NCI-H187 treated with DMSO at 0.1 percent for 48 hours (cell line): ENCODE measurements around the gene CFL1.

Experiments
- DNase-seq: peaks from one replicate; lab custom pipeline; 2025; lab: John Stamatoyannopoulos, UW

CFL1 gene

DNA sequence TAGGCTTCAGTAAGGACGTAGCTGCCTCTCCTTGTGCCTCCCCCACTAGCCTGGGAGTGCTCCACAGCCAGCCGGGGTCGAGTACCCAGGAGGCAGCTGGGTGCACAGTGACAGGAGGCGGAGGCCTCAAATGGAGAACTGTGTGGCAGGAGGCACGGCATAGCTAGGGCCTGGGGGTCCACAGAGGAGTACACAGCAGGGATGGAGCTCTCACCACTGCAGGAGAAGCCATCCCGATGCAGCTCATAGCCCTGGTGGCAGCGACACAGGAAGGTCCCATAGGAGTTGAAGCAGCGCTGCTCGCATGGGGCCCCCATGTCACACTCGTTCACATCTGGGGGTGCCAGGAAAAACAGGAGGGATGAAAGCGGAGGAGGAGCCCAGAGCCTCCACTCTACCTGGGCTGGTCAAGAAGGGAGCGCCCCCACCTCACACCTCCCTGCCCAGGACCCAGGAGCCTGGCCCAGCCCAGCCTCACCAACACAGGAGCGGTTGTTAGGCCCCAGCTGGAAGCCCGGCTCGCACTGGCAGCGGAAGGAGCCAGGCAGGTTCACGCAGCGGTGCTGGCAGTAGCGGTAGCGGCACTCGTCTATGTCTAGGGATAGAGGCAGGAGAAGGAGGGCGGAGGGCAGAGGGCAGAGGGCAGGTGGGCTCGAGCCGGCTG is 11.8 kb upstream of the CFL1 start:
- DNase-seq, result no peak

DNA sequence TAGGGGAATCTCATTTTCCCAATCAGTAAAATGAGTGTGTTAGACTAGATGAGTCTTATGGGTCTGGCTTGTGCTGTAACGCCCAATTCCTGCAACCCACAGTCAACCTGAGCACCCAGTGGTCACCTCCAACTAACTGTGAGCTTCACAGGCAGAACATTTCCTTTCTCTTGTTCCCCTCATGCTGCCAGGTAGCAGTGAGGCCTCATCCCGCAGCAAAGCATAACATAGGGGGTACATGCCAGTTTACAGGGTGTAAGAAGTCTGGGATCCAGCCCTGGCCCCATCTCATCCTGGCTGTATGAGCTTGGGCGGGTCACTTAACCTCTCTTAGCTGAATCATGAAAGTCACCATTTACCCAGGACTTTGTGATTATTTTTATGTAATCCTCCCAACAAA is 10.9 kb upstream of the CFL1 start:
- DNase-seq, result no peak

DNA sequence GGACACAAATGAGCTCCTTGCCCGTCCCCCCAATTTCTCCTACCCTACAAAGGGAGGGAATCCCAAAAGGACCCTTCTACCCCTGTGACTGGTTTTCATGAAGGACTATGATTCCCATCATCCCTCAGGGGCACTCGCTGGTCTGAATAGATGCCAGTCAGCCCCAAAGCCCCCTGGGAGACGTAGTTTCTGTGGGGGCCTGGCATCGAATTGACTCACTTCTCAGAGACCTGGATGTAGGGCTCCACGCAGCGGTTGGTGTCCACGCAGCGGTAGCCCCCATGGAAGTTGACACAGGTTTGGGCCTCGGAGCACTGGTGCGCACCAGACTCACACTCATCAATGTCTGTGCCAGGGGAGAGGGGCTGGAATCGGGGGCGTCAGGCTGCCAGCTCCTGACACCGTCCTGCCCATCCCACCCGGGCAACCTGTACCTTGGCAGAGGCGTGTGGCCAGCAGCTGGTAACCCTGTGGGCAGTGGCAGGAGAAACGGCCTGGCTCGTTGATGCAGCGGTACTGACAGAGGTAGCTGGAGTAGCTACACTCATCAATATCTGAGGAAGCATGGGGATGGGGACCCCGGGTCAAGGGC is 10.2 kb upstream of the CFL1 start:
- no peak for DNase-seq

DNA sequence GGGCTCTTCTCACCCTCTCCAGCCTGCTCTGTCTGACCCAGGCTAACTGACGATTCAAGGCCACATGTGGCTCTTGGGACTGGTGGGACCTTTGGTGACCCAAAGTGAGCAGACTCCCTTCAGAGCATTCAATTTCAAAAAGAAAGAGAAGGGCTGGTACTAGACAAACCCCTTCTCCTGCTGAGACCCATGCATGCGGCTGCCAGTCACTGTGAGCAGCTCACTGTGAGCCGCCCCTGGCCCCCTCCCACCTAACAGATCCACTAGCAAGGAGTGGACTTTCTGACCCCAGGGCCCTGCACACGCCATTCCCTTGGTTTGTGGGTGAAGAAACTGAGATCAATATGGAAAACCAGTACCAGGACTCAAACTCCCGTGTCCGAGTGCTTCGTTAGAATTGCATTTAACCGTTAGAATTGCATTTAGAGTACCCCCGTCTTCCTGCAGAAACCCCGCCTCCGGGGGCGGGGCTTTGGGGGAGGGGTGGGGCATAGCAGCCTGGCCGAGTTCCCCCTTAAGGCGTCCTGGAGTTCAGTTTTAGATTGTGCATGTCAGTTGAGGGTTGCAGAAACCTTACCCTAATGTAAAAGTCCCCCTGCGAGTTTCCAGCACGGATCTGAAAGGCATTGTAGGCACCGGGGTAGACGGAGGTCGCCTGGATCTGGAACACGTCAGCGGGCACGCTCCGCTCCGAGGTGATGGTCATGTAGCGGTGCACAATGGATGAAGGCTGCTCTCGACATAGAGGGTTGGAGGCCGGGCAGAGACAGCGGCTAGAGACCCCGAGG is 9.5 kb upstream of the CFL1 start:
- no peak for DNase-seq

DNA sequence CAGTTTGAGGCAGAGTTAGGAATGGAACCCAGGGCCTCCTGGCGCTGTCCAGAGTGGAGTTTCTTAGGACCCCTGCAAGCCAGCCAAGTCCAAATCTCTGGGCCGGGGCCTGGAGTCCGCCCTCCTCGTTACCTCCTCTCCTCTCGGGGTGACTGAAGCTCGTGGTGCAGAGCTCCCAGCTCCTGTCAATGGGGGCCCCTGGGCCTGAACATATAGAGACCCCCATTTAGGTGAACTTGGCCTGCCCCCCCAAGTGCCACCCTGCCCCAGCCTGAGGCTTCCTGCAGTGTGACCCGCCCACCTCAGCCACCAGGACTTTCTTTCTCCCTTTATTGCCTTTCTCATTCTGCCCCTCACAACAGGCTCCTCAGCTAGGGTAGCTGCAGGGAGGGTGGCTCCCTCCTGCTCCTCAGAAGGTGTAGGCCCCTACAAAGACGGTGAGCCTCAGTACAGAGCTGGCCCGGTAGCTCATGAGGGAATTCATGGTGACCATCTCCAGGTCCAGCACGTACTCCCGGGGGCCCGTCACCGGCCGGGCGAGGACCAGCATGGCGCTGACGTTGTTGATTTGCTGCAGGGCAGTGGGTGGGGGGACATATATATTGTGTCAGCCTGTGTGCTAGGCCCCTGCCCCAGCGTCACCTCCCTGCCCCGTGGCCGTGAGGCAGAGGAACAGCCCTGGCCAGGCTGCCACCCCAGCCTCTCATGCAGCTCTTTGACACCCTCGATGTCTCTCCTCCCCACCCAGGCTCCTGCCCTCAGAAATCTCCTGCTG is 8.7 kb upstream of the CFL1 start:
- no peak for DNase-seq

DNA sequence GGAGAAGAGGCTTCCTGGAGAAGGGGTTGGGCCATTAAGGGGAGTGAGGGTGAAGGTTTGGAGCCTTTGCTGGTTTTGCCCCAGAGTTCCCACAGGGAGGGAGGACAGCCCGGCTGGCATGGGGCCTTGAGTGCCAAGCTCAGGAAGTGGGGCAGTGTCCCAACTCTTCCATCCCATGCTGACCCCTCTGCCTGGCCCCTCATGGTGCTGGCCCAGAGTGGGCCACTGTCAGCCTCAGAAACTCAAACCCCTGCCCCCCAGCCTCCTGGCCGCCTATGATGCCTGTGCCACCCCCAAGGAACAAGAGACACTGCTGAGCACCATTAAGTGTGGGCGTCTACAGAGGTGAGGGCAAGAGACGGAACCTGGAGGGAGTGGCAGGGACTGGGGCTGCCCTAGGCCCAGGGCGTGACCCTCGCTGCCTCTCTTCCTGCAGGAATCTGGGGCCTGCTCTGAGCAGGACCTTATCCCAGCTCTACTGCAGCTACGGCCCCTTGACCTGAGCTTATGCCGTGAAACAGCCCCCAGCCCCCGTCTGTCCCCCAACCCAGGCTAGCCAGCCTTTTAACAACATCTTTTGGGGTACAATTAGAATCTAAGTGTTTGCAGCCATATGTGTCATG is 7.7 kb upstream of the CFL1 start:
- no peak for DNase-seq

DNA sequence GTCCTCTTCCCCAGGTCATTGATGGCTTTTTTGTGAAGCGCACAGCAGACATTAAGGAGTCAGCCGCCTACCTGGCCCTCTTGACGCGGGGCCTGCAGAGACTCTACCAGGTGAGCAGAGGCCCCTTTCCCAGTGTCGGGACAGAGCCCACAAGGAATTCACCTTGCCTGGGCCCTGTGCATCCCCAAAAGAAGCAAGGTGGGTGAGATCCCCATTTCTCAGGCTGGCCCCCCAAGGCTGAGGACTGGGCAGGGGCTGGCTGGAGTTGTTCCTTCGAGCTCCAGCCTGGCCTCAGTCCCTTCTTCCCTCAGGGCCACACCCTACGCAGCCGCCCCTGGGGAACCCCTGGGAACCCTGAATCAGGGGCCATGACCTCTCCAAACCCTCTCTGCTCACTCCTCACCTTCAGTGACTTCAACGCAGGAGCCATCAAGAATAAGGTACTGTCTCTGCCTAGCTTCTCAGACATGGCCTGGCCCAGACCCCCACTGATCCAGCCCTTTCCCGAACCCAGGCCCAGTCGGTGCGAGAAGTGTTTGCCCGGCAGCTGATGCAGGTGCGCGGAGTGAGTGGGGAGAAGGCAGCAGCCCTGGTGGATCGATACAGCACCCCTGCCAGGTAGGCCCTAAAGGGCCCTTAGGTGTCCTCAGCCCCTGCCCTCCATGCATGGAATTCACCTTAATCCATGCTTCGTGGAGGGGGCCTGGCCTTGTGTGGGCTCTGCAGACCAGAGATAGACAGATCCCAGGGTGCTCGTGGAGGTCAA is 6.9 kb upstream of the CFL1 start:
- no peak for DNase-seq

DNA sequence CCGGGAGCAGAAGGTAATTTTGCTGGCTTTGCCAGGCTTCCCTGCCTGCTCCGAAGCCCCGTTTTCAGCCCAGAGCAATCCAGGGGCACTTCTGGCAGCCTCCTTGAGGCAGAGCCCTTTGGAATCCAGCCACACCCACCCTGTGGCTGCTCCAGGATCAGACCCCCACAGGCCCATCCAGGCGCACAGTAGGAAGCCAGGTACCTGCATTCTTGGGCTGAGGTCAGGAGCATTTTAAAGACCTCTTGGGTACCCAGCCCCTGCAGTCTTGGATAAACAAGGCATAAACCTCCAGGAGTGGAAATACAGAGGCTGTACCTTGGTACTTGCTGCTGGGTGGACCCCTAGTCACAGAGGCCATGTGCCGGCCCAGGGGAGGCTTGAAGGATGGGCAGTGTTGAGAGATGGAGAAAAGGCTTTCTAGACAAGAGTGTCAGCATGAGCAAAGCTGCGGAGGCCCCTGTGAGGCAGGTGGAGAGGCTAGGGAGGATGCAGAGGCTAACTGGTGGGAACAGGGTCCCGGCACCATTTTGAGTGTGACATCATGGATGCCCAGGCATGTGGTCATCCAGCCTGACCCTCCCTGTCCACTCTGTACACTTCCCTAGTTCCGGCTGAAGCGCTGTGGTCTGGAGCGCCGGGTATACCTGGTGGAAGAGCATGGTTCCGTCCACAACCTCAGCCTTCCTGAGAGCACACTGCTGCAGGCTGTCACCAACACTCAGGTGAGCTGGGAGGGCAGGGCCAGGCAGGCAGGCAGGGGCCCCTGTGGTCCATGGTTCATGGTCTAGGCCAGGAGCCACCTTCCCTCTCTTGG is 6.1 kb upstream of the CFL1 start:
- no peak for DNase-seq

DNA sequence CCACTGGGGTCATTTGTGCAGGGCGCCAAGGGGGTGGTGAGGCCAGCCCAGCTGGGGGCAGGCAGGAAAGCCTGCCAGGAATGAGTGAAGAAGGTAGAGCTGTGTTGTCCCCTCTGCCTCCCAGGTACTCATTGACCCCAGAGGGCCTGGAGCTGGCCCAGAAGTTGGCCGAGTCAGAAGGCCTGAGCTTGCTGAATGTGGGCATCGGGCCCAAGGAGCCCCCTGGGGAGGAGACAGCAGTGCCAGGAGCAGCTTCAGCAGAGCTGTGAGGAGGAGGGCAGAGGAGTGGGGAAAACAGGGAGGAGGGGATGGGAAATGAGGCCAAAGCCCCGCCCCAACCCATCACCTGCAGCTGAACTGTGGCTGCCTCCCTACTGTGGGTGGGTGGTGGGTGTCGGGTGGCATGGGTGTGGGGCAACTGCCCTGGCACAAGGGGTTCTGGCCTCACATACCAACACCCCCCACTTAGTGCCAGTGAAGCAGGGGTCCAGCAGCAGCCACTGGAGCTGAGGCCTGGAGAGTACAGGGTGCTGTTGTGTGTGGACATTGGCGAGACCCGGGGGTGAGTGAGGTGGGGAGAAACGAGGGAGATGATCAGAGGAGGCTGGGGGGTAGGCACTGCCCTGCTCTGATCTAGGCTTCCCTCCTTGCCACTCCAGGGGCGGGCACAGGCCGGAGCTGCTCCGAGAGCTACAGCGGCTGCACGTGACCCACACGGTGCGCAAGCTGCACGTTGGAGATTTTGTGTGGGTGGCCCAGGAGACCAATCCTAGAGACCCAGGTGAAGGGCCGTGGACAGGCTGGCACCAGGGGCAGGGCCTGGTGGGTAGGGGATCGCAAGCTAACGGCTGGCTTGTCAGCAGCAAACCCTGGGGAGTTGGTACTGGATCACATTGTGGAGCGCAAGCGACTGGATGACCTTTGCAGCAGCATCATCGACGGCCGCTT is 5.2 kb upstream of the CFL1 start:
- DNase-seq, result no peak

DNA sequence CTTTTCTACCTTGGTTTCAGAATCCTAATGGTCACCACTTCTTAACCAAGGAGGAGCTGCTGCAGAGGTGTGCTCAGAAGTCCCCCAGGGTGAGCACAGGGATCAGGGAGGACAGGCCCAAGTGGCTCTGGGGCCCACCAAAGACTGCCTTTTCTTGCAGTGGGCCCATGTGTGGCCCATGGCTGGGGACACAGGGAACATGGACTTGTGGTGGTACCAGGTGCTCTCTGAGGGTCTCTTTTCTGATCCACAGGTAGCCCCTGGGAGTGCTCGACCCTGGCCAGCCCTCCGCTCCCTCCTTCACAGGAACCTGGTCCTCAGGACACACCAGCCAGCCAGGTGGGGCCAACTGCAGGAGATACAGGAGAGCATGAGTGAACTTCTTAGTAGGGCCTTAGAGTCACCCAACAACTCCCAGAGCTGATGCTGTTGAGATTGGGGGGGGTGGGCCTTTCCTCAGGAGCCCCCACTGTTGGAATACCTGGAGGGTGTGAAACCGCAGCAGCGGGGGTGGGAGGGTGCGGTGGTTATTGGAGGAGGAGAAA is 4.3 kb upstream of the CFL1 start:
- DNase-seq, result no peak

DNA sequence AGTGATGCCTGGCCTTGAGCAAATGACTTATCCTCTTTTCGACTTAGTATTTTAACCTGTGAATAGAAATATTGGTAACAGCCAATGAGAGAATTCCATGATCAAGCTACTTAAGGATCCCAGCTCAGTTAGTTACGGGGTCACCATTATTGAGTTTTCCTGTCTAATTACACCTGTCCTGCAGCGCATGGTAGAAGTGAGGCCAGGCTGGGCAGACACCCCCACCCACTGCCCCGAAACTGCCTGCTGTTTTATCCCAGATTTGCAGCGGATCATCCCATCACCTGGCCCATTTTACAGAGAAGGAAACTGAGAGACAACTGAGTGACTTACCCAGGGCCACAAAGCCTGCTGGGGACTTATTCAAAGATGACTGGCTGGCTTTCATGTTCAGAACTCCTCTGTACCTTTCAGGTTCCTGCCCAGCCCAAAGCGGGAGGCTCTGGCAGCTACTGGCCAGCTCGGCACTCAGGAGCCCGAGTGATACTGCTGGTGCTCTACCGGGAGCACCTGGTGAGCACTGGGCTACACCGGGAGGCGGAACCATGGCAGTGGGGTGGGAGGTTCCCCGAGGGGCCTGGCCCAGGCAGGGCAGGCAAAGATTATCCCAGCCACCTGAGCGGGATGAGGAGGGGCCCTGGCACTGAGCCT is 3.7 kb upstream of the CFL1 start:
- no peak for DNase-seq

DNA sequence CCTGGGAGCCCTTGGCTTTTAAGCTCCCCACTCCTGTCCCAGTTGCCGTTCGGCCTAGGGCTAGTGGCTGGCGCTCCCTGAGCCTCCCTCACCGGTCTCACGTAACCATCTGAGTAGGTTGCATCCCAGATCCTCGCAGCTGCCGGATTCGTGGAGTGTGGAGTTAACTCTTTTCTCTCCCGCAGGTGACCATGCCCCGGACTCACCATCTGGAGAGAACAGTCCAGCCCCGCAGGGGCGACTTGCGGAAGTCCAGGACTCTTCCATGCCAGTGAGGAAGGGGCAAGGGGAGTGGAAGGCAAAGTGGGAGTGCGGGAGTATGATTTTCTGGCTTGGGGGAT is 3.2 kb upstream of the CFL1 start:
- no peak for DNase-seq

DNA sequence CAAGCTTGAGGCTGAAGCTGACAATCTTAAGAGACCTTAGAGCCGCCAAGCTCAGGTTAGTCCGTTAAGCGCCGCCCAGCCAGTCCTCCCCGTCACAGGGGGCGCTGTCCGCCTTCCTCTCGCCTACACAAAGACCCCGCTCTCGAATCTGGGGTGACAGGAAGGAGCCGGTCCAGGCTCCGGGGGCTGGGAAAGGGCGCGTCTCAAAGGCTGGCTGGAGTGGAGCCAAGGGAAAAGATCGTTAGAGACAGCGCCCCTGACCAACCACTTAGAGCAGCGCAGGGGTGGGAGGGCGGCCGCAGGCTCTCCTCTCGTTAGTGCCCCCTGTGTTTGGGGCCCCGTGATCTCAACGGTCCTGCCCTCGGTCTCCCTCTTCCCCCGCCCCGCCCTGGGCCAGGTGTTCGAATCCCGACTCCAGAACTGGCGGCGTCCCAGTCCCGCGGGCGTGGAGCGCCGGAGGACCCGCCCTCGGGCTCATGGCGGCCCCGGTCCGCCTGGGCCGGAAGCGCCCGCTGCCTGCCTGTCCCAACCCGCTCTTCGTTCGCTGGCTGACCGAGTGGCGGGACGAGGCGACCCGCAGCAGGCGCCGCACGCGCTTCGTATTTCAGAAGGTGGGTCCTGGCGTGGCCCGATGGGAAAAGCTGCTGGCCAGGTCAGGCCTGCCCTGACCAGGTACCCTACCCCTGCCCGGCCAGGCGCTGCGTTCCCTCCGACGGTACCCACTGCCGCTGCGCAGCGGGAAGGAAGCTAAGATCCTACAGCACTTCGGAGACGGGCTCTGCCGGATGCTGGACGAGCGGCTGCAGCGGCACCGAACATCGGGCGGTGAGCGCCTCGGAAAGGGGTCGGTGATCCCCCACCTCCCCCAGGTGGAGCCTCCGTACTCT is 2.5 kb upstream of the CFL1 start, which contains the start of gene MUS81:
Gene MUS81 (plus strand): TSS at position 156 of the 887 bp plus-strand sequence. CDS start 321 bp downstream, at position 477.
- DNase-seq, result peak; percentile 75

DNA sequence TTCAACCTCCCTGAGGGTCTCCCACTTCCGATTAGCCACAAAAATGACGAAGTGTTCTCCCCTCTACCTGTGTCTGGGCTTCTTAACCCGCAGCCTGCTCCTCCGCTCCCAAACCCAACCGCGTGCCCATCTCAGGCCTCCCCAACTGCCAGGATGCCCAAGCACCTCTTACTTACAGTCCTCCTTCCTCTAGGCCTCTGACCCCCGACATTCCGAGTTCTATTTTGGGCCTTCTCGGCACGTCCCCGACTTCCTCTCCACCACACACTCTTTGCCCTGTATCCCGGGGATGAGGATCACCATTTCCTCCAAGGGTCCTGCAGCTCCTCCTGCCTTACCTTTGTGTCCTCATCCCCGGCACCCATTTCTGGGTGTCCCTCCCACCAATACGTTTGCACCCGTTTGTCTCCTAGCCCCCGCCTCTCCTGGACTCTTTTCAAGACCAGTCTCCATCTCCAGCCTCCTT is 1.9 kb upstream of the CFL1 start:
- no peak for DNase-seq

DNA sequence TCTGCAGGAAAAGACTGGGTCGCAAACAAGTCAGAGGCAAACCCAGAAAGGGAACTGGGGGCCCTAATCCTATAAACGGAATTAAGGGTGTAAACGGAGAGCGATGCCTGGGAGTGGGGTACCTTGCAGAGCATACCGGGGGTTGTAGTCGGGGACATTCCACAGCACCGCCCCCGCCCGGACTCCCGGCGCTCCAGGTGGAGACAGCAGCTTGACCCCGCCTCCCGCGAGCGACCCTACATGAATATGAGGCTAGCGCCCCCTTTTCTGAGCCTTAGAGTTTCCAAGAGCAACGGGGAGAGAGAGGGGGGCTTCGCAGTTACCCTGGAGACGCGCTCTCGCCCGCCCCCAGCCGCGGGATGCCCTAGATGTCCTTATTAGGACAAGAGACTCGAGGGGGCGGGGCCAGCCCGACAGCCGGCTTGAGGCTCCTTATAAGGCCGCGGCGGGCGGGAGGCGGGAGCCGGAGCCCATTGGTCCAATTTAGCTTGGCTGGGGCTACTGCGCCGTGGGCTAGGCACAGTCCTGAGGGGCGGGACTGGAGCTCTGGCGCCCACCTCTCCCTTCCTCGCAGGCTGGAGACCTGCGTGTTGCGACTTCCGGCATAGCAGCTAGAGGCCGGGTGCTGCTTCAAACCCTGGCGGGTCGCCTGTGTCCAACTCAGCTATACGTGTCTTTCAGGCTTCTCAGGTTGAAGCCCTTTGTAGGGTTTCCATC is 1.3 kb upstream of the CFL1 start:
- DNase-seq, result peak; percentile 68

DNA sequence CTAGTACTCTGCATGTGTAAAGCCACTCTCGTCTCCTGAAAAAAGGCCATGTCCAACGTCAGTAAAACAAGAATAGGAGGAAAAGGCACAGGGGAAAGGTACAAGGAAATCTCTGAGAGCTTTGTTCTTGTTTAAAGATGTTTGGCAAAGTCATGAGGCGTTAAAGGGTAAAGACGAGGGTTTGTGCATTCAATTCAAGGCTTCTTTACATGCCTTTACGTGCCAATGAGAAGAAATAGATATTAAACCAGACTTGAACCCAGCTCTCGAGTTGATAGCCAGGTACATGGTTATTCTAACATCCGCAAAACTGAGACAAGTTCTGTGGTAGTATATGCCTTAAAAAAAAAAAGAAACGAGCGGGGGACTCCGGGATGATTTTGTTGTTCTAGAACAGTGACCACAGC is 704 bp upstream of the CFL1 start:
- no peak for DNase-seq

DNA sequence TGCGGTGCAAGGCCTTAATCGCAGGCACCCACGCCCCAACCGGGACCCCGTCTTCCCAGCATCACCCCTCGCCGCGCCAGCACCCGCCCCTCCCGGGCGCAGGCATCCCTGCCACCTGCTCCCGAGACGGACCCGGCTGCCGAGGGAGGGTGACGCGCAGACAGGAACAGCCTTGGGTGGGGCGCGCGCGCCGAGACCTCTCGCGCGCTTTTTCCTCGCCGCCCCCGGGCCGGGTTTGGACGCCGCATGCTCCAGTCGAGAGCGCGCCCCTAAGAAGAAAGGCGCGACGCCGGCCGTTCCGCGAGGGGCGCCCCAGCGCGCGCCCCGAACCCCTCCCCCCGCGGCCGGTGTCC is 504 bp downstream of the CFL1 start:
- DNase-seq, result no peak
